NCI-H510A treated with DMSO at 0.1 percent for 48 hours (cell line): ENCODE results near the gene ZEB1.
"Not testable (repeated sequence)": the region's sequence is repeated elsewhere in the genome, so short reads cannot be mapped to it uniquely, and the experiment has no call there.

Experiments
- DNase-seq: peaks from one replicate; lab custom pipeline; 2025; lab: John Stamatoyannopoulos, UW

Gene ZEB1

GRCh38 chr10:31422634-31423033 lies 103.6 kb downstream of the ZEB1 start:
- no peak for DNase-seq

GRCh38 chr10:31424473-31424872 lies 105.5 kb downstream of the ZEB1 start:
- no peak for DNase-seq

- no peak for DNase-seq
These were observed 107.4 kb downstream of the ZEB1 start for GRCh38 chr10:31426401-31426800.

GRCh38 chr10:31427334-31427733 lies 108.3 kb downstream of the ZEB1 start:
- DNase-seq: not testable (repeated sequence)

- DNase-seq: not testable (repeated sequence)
These were observed 109.5 kb downstream of the ZEB1 start for GRCh38 chr10:31428499-31428898.

GRCh38 chr10:31431021-31431420 lies 112.0 kb downstream of the ZEB1 start:
- DNase-seq: no peak

GRCh38 chr10:31437959-31438358 lies 118.9 kb downstream of the ZEB1 start:
- DNase-seq: no peak

- no peak for DNase-seq
These were observed 132.8 kb downstream of the ZEB1 start for GRCh38 chr10:31451766-31452165.

GRCh38 chr10:31456468-31456867 lies 137.5 kb downstream of the ZEB1 start:
- no peak for DNase-seq

- DNase-seq: no peak
These were observed 138.8 kb downstream of the ZEB1 start for GRCh38 chr10:31457858-31458257.

GRCh38 chr10:31458974-31459373 lies 140.0 kb downstream of the ZEB1 start:
- no peak for DNase-seq

- DNase-seq: no peak
These were observed 141.2 kb downstream of the ZEB1 start for GRCh38 chr10:31460242-31460641.

- no peak for DNase-seq
These were observed 145.5 kb downstream of the ZEB1 start for GRCh38 chr10:31464552-31464951.

- no peak for DNase-seq
These were observed 147.3 kb downstream of the ZEB1 start for GRCh38 chr10:31466313-31466712.

- no peak for DNase-seq
These were observed 148.9 kb downstream of the ZEB1 start for GRCh38 chr10:31467791-31468535.

GRCh38 chr10:31468536-31468859 lies 149.5 kb downstream of the ZEB1 start:
- no peak for DNase-seq

- no peak for DNase-seq
These were observed 156.5 kb downstream of the ZEB1 start for GRCh38 chr10:31475519-31475918.

- DNase-seq: no peak
These were observed 157.1 kb downstream of the ZEB1 start for GRCh38 chr10:31476088-31476487.

GRCh38 chr10:31477584-31477983 lies 158.6 kb downstream of the ZEB1 start:
- DNase-seq: no peak

- no peak for DNase-seq
These were observed 160.7 kb downstream of the ZEB1 start for GRCh38 chr10:31479752-31480151.

- DNase-seq: no peak
These were observed 164.5 kb downstream of the ZEB1 start for GRCh38 chr10:31483546-31483945.

GRCh38 chr10:31484431-31485135 lies 165.6 kb downstream of the ZEB1 start:
- no peak for DNase-seq

- DNase-seq: no peak
These were observed 172.0 kb downstream of the ZEB1 start for GRCh38 chr10:31490858-31491504.
